Measurements from ENCODE around the gene SPEF2.

Gene SPEF2

GRCh38 chr5:35771839-35772238 lies 154.2 kb downstream of the SPEF2 start:
- H3K9me3 ChIP-seq, result no peaks in the 10 kb centered on the region
- H3K4me1 ChIP-seq, result no peaks in the 10 kb centered on the region
- intact Hi-C loops (cut with DNase I; ENCODE audit: low total_unique reads), result no loop called here
- TF ChIP-seq CTCF (IDR thresholded peaks at IDR 0.05), result no peak
- no peak for DNase-seq
- H3K27me3 ChIP-seq, result no peaks in the 10 kb centered on the region
- no peaks in the 10 kb centered on the region for H3K36me3 ChIP-seq
- no peak overlapping the region for H3K27ac ChIP-seq
- H3K4me3 ChIP-seq, result no peak overlapping the region

- Histone ChIP-seq H3K4me1 (no peaks in the 10 kb centered on the region), H3K36me3 (no peaks in the 10 kb centered on the region), H3K4me3 (no peak overlapping the region), H3K27ac (no peak overlapping the region), H3K9me3 (no peaks in the 10 kb centered on the region), H3K27me3 (no peaks in the 10 kb centered on the region)
- no peak for TF ChIP-seq CTCF (IDR thresholded peaks at IDR 0.05)
- intact Hi-C loops (cut with DNase I; ENCODE audit: low total_unique reads), result no loop called here
- no peak for DNase-seq
Measured at GRCh38 chr5:35773967-35774366, 156.3 kb downstream of the SPEF2 start.

GRCh38 chr5:35776757-35777156 lies 159.1 kb downstream of the SPEF2 start:
- no peaks in the 10 kb centered on the region for H3K36me3 ChIP-seq
- DNase-seq, result no peak
- intact Hi-C loops (cut with DNase I; ENCODE audit: low total_unique reads), result no loop called here
- TF ChIP-seq CTCF (IDR thresholded peaks at IDR 0.05), result no peak
- no peaks in the 10 kb centered on the region for H3K27me3 ChIP-seq
- no peaks in the 10 kb centered on the region for H3K4me1 ChIP-seq
- H3K27ac ChIP-seq, result no peak overlapping the region
- H3K4me3 ChIP-seq, result no peak overlapping the region
- no peaks in the 10 kb centered on the region for H3K9me3 ChIP-seq

GRCh38 chr5:35777358-35778087 lies 159.9 kb downstream of the SPEF2 start:
- intact Hi-C loops (cut with DNase I; ENCODE audit: low total_unique reads), result no loop called here
- no peaks in the 10 kb centered on the region for H3K9me3 ChIP-seq

GRCh38 chr5:35778259-35778769 lies 160.7 kb downstream of the SPEF2 start:
- no peak for TF ChIP-seq CTCF (IDR thresholded peaks at IDR 0.05)
- H3K9me3 ChIP-seq, result no peaks in the 10 kb centered on the region
- intact Hi-C loops (cut with DNase I; ENCODE audit: low total_unique reads), result no loop called here
- no peaks in the 10 kb centered on the region for H3K36me3 ChIP-seq
- H3K4me1 ChIP-seq, result no peaks in the 10 kb centered on the region
- DNase-seq, result no peak
- no peaks in the 10 kb centered on the region for H3K27me3 ChIP-seq
- no peak overlapping the region for H3K27ac ChIP-seq
- no peak overlapping the region for H3K4me3 ChIP-seq

More at GRCh38 chr5:35777358-35778087, 159.9 kb downstream of the SPEF2 start:
- TF ChIP-seq CTCF (IDR thresholded peaks at IDR 0.05), result peak in 1 of 2 experiments; percentile 32
- Histone ChIP-seq H3K27ac (no peak overlapping the region), H3K36me3 (no peaks in the 10 kb centered on the region), H3K4me1 (no peaks in the 10 kb centered on the region), H3K27me3 (no peaks in the 10 kb centered on the region), H3K4me3 (no peak overlapping the region)
- peak in 1 of 2 donors; percentile 51 for DNase-seq
